MM.1S (cell line): ENCODE results near the gene CER1.

Experiments used
- EZH2 ChIP-seq: fragments of 300-600 bp; sonication (generic); optimal IDR thresholded peaks from 2 replicates; pipeline ENCODE3; 2017; ENCODE audit warnings: low read depth, mild to moderate bottlenecking, antibody characterized with exemption, low read length, mixed read lengths
- EZH2phosphoT487 ChIP-seq: fragments of 300-600 bp; sonication (generic); IDR thresholded peaks from 2 replicates; pipeline ENCODE4 v1.6.1; 2018; ENCODE audit warnings: antibody characterized with exemption, low read length
- TF ChIP-seq, protein P1 (sequence below): fragments of 300-600 bp; sonication (generic); IDR thresholded peaks from 2 replicates; pipeline ENCODE4 v1.5.1; 2016; ENCODE audit warnings: antibody characterized with exemption, low read length, mixed read lengths

DNA sequence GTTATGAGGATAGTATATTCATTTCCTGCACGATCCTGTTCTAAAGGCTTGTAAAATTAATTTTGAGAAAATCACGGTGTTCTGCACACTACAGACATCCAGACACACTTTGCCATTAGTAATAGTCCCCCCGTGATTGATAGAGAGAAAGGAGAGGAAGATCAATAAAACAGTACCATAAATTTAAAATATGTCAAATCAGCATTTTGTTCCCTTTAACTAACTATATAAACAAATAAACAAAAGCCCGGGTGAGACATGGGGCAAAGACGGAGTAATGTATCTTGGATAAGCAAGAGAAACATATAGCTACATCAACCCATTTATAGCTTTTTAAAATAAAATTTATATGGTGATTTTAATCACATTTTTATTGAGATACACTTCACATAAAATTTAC lies 10.6 kb upstream of the CER1 start:
- TF ChIP-seq EZH2 (no peak), EZH2phosphoT487 (no peak)
- TF ChIP-seq, protein P1, sequence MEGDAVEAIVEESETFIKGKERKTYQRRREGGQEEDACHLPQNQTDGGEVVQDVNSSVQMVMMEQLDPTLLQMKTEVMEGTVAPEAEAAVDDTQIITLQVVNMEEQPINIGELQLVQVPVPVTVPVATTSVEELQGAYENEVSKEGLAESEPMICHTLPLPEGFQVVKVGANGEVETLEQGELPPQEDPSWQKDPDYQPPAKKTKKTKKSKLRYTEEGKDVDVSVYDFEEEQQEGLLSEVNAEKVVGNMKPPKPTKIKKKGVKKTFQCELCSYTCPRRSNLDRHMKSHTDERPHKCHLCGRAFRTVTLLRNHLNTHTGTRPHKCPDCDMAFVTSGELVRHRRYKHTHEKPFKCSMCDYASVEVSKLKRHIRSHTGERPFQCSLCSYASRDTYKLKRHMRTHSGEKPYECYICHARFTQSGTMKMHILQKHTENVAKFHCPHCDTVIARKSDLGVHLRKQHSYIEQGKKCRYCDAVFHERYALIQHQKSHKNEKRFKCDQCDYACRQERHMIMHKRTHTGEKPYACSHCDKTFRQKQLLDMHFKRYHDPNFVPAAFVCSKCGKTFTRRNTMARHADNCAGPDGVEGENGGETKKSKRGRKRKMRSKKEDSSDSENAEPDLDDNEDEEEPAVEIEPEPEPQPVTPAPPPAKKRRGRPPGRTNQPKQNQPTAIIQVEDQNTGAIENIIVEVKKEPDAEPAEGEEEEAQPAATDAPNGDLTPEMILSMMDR, result no peak
